ENCODE results near the gene DST.
"Not testable (repeated sequence)": the region's sequence is repeated elsewhere in the genome, so short reads cannot be mapped to it uniquely, and the experiment has no call there.

The DST gene

GRCh38 chr6:56661338-56661737 is 18.6 kb upstream of the DST start:
- DNase-seq (ENCODE audit: low spot score), result not testable (repeated sequence)

GRCh38 chr6:56660381-56660730 is 17.7 kb upstream of the DST start:
- DNase-seq (ENCODE audit: low spot score), result no peak

GRCh38 chr6:56659721-56660380 is 17.2 kb upstream of the DST start:
- DNase-seq (ENCODE audit: low spot score), result no peak

GRCh38 chr6:56658326-56658725 is 15.6 kb upstream of the DST start:
- DNase-seq (ENCODE audit: low spot score), result no peak

- no peak for DNase-seq (ENCODE audit: low spot score)
Measured at GRCh38 chr6:56657354-56657753, 14.7 kb upstream of the DST start.

DNA sequence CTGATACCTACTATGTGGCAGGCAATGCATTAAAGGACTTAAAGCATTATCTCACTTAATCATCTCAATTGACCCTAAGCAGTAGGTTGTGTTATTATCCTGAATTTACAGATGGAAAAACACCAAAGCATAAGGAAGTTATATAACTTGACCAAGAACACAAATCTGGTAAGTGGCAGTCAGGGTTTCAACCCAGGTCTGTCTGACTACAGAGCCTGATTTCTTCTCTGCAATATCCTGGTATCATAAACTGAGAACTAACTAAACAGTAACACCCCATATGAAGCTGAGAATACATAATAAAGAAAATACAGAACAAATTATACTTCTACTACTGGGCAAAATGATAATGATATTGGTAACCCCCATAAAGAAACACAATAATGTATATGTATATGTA is 13.8 kb upstream of the DST start:
- no peak for DNase-seq (ENCODE audit: low spot score)

- DNase-seq (ENCODE audit: low spot score), result no peak
Measured at GRCh38 chr6:56655996-56656395, 13.3 kb upstream of the DST start.

GRCh38 chr6:56655249-56655648 is 12.6 kb upstream of the DST start:
- no peak for DNase-seq (ENCODE audit: low spot score)

- DNase-seq (ENCODE audit: low spot score), result no peak
Measured at GRCh38 chr6:56652994-56653393, 10.3 kb upstream of the DST start.

GRCh38 chr6:56652231-56652630 is 9.5 kb upstream of the DST start:
- DNase-seq (ENCODE audit: low spot score), result no peak

DNA sequence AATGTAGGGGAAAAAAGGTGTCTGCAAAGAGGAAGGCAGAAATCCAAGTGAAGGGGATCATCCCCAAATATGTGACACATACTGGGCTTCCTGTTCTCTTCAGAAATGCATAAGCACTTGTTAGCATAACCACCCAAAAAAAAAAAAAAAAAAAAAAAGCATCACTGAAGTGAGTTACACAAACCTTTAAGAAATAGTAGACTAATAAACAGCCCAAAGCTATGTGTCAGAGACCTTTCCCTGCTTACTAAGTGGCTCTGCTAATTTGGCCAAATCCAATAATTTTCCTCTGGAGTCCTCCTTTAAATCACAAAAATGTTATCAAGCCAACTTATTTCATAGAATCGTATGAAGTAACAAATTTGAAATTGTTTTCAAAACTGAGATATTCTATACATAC is 7.5 kb upstream of the DST start:
- no peak for DNase-seq (ENCODE audit: low spot score)

GRCh38 chr6:56649782-56650181 is 7.1 kb upstream of the DST start:
- DNase-seq (ENCODE audit: low spot score), result no peak

DNA sequence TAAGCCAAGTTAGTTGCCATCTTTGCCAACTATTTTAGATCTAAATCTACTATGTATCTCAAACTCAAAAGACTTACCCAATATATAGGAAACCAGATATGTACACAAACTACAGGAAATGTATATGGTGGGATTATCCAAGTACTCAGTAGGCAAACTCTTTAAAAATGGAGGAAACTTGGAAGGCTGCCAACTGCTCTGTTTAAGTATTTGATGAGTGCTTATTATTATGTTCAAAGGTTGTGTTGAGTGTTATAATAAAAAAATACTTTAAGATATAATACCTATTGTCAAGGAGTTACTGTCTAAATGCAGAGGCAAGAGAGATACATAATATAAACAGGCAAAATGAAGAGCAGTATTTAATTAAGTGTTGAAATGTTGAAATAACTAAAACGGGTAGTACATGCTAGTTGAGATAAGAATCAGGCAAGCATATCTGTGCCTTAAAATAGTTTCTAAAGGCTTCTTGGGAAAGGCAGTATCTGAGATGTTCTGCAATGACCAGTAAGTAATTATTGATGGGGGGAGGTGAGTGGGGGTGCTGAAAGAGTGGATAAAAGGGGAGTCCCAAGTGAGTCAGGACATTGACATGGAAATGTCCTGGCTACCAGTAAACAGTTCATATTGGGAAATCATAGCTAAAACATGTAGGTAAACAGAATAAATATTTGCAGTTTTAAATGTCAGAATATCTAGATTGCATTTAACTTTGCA is 6.5 kb upstream of the DST start:
- no peak for DNase-seq (ENCODE audit: low spot score)

GRCh38 chr6:56647172-56647762 is 4.6 kb upstream of the DST start:
- no peak for DNase-seq (ENCODE audit: low spot score)

GRCh38 chr6:56644366-56644765 is 1.7 kb upstream of the DST start:
- no peak for DNase-seq (ENCODE audit: low spot score)

DNA sequence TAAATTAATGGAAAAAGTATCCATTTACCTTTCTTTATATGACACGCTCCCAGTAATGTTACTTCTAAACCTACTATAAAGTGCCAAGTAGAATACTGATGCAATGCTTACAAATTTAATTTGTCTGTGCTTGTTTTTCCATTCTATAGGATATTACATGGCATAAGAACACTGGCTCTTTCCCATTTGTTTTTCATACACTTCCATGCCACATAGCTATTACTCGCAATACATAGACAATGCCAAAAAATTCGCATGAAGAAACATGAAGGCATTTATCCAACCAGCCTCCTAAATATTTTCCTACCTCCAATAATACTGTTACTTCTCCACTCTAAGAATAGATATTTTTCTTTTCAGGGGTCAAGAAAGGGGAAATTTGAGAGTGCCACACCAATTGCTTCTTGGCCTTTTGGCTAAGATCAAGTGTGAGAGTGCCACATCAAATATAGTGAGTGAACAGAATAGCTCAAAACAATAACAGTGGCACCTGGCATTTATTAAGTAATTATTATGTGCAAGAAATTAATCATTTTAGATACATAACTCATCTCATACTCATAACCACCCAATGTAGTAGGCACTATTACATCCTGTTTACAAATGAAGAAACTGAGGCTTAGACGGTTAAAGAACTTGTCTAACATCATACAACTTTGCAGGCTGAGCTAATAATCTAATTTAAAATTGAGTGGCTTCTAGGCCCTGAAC is 845 bp upstream of the DST start:
- no peak for DNase-seq (ENCODE audit: low spot score)

GRCh38 chr6:56640374-56640773 is 2.3 kb downstream of the DST start:
- DNase-seq (ENCODE audit: low spot score), result no peak

GRCh38 chr6:56638760-56639159 is 3.9 kb downstream of the DST start:
- no peak for DNase-seq (ENCODE audit: low spot score)

- DNase-seq (ENCODE audit: low spot score), result peak; percentile 81
Measured at GRCh38 chr6:56637640-56638039, 5.0 kb downstream of the DST start.

DNA sequence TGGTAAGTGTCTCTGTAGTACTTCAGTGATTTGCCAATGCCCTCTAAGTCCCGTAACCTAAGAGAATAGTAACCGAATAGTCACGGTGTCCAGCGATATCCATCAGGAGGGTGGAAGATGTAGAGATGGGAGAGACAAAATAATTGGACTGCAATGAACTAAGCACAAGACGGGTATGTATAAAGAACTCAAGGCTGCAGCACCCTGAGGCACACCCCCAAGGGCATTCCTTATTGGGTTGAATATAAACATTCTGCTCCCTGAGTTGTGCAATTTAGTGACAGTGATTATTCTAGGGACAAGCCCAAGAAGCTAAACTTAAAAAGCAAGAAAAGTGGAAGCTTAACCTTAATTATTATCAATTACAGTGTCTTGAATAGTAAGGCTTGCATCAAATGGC is 14.6 kb downstream of the DST start:
- DNase-seq (ENCODE audit: low spot score), result no peak

DNA sequence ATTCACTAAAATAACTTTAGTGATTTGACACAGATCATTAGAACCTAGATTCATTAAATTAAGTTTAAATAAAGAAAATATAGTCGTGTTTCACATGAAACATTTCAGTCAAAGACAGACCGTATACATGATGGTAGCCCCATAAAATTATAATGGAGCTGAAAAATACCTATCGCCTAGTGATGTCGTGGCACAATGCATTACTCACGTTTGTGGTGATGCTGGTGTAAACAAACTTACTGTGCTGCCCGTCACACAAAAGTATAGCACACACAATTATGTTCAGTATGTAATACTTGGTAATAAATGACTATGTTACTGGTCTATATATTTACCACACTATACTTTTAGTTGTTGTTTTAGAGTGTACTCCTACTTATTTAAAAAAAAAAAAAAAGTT is 17.3 kb downstream of the DST start:
- no peak for DNase-seq (ENCODE audit: low spot score)

GRCh38 chr6:56624728-56625069 is 18.0 kb downstream of the DST start:
- no peak for DNase-seq (ENCODE audit: low spot score)

DNA sequence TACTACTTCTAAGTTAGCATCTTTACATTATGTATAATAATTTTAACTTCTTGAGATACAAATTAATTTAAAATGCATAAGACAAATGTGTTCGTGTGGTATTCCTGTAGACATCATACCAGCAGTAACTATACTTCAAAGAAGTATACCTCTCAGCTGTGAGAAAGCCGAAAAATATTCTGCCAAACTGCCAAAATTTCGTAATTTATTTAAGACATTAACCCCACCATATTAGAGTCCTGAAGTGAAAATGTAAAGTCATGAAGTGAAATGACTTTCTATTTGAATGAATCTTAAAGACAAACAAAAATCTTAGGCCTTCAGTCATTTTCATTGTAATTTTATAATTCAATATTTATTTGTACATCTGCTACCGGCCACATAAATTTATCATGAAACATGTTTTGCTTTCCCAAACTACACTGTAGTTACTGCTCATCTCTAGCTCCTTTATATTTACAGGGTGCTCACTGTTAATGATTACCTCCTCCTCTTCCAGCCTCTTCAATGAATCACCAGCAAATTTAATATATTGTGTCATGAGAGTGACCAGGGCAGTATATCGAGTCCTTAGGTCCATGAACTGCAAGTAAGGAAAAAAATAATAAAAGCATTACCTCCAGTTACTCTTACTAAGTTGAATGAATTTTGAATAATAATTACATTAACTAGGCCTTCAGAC is 18.5 kb downstream of the DST start:
- DNase-seq (ENCODE audit: low spot score), result no peak
